HL-60 (cell line): ENCODE results near the gene MFN2.

ENCODE experiments used
- GABPA ChIP-seq: IDR thresholded peaks from 2 replicates; pipeline ENCODE4 v1.6.1; 2012; ENCODE audit warnings: low read depth
- TF ChIP-seq, protein P1 (sequence below): IDR thresholded peaks from one replicate; pipeline ENCODE4 v1.5.1; 2011; ENCODE audit warnings: low read length, control low read depth, inconsistent platforms; ENCODE audit not compliant: insufficient read depth

DNA sequence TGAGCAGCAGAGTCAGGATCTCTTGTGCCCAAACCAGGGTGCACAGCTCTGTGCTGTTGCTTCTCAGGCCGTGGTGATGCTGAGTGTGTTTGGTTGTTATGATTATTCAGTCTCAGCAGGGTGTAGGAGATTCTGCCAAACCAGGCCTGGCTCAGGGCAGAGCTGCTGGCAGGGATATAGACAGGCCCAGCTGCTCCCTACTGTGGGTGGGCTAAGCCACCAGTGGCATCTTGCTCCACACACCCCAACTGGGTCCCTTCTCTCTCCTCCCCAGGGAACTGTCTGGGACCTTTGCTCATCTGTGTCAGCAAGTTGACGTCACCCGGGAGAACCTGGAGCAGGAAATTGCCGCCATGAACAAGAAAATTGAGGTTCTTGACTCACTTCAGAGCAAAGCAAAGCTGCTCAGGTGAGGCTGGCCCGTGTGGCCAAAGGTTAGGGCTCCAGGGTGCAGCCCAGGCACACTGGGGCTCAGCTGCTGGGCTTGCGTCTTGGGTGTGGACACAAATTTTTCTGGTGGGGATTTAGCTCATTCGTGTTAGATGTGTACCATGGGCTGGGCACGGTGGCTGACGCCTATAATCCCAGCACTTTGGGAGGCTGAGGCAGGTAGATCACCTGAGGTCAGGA lies 29.2 kb downstream of the MFN2 start:
- no peak for TF ChIP-seq GABPA
- TF ChIP-seq, protein P1, sequence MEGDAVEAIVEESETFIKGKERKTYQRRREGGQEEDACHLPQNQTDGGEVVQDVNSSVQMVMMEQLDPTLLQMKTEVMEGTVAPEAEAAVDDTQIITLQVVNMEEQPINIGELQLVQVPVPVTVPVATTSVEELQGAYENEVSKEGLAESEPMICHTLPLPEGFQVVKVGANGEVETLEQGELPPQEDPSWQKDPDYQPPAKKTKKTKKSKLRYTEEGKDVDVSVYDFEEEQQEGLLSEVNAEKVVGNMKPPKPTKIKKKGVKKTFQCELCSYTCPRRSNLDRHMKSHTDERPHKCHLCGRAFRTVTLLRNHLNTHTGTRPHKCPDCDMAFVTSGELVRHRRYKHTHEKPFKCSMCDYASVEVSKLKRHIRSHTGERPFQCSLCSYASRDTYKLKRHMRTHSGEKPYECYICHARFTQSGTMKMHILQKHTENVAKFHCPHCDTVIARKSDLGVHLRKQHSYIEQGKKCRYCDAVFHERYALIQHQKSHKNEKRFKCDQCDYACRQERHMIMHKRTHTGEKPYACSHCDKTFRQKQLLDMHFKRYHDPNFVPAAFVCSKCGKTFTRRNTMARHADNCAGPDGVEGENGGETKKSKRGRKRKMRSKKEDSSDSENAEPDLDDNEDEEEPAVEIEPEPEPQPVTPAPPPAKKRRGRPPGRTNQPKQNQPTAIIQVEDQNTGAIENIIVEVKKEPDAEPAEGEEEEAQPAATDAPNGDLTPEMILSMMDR, result no peak
